GM20000 (cell line): ENCODE results near the gene SH3BP5.

Experiments
- DNase-seq: peaks from one replicate; pipeline ENCODE4 v3.0.0; 2012; ENCODE audit warnings: low spot score
- CTCF ChIP-seq: IDR thresholded peaks from 2 replicates; pipeline ENCODE4 v1.5.1; 2012; ENCODE audit warnings: mild to moderate bottlenecking, control low read depth; ENCODE audit errors: extremely low read depth, missing control alignments

SH3BP5 gene

GRCh38 chr3:15287565-15288330, 44.6 kb downstream of the SH3BP5 start:
- no peak for TF ChIP-seq CTCF
- DNase-seq: no peak

GRCh38 chr3:15286022-15286421, 46.4 kb downstream of the SH3BP5 start:
- no peak for TF ChIP-seq CTCF
- no peak for DNase-seq

- DNase-seq: no peak
- TF ChIP-seq CTCF: no peak
Measured at GRCh38 chr3:15284121-15284889, 48.1 kb downstream of the SH3BP5 start.

GRCh38 chr3:15283702-15284101, 48.7 kb downstream of the SH3BP5 start:
- no peak for TF ChIP-seq CTCF
- no peak for DNase-seq

- no peak for DNase-seq
- no peak for TF ChIP-seq CTCF
Measured at GRCh38 chr3:15281817-15282216, 50.6 kb downstream of the SH3BP5 start.

GRCh38 chr3:15280853-15281532, 51.4 kb downstream of the SH3BP5 start:
- no peak for TF ChIP-seq CTCF
- no peak for DNase-seq
